A172 (cell line): ENCODE measurements around the gene PRDM16. TPM values are rescaled to one million over a fixed set of nuclear protein-coding genes. Genes with fewer than 3 reads are reported as not detected.
"Not testable (repeated sequence)": the region's sequence is repeated elsewhere in the genome, so short reads cannot be mapped to it uniquely, and the experiment has no call there.

Source experiments
- DNase-seq: peaks from one replicate; pipeline ENCODE4 v3.0.0-alpha.2; 2015; ENCODE audit warnings: low spot score
- total RNA-seq: library from RNA; depleted of rRNA; stranded (reverse); fragments of >200 nt; shearing (Covaris generic); gene quantifications from 2 replicates; pipeline ENCODE4 v1.2.3, GENCODE V29; 2014

The PRDM16 gene
- total RNA-seq, 1 experiment from 2014 or later, result 0.84 TPM

DNA sequence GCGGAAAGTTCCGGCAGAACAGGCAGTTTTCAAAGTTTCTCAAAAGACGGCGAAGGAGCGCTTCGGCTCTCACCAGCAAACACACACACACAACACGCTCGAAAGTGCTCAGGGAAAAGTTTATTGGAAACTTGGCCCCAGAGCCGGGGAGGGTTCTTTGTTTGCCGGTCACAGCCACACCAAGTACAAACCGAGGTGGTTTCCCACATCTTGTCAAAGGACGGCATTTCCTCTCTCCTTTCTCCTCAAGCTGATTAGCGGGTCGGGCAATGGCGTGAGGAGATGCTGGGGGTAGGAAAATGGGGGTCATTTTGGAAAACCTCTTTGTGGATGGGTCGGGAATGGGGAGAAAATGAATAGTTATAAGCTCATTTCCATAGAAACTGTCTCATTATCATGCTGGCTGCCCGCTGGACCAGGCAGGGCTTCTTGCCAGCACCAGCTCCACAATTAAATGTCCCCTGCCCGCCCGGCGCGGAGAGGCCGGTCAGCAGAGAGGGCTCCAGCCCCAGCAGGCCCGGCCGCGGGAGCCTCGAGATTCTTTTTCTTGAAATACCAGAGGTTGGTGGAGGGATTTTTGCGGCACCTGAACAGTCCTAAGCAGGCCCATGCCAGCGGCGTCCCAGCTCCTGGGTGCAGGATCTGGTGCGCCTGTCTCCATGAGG lies 92.3 kb downstream of the PRDM16 start:
- DNase-seq, result no peak

DNA sequence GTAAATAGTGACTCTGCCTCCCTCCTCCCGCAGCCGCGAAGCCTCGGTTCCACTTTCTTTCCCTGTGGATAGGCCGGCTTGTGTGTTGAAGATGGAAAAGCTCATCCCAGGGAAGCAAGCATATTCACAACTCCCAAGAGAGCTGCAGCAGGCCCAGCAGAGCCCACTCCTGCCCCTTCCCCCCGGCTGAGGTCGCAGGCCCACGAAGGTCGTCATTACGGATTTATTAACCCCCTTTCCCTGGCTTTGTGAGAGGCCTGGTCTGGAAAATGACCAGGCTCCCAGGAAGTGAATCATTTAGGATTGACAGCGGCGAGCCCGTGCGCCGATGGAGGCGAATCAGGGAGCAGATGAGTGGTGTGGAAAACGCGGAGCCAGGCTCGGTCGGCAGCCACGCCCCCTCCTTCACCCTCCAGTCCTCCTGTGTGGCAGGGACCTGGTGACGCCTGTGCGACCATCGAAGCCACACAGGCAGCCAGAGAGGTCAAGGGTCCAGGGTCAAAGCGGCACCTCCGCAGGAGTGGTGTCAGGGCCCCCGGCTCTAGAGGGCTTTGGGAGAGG lies 93.4 kb downstream of the PRDM16 start:
- DNase-seq, result peak; percentile 1

DNA sequence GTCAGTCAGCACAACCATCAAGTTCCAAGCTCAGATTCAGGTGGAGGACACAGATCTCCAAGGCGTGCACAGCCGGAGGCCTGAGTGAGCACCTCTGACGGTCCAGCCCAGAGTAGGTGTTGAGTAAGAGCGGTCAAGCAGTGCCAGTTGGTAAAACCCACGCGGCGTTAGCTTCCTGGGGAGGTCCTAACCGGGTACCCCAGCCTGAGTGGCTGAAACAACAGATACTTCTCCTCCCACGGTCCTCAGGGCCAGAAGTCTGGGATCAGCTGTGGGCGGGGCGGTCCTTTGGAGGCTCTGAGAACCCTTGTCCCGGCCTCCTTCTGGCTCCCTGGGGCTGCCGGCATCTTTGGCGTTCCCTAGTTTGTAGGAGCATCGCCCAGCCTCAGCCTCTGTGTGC lies 94.4 kb downstream of the PRDM16 start:
- DNase-seq, result no peak

DNA sequence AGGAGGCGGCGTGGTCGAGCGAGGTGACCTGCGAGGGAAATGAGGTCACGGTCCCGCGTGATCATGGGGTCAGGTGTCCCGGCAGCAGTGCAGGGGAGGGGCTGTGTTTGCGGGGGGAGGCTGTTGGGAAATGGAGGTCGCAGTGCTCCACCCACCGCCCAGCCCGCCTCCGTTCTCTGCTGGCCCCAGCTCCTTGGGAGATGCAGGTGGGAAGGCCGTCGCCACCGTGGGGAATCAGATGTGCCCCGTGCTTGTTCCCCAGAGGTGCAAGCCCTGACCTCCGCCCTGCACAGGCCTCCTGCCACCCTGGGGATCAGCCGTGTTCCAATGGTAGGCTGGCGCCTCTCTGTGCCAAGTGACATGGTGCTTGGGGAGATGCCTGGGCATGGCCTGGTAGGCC lies 95.7 kb downstream of the PRDM16 start:
- no peak for DNase-seq

DNA sequence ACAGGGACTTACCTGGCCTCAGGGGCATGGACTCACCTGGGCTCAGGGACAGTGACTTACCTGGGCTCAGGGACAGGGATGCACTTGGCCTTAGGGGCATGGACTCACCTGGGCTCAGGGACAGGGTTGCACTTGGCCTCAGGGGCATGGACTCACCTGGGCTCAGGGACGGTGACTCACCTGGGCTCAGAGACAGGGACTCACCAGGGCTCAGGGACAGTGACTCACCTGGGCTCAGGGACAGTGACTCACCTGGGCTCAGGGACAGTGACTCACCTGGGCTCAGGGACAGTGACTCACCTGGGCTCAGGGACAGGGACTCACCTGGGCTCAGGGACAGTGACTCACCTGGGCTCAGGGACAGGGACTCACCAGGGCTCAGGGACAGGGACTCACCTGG lies 96.2 kb downstream of the PRDM16 start:
- not testable (repeated sequence) for DNase-seq

DNA sequence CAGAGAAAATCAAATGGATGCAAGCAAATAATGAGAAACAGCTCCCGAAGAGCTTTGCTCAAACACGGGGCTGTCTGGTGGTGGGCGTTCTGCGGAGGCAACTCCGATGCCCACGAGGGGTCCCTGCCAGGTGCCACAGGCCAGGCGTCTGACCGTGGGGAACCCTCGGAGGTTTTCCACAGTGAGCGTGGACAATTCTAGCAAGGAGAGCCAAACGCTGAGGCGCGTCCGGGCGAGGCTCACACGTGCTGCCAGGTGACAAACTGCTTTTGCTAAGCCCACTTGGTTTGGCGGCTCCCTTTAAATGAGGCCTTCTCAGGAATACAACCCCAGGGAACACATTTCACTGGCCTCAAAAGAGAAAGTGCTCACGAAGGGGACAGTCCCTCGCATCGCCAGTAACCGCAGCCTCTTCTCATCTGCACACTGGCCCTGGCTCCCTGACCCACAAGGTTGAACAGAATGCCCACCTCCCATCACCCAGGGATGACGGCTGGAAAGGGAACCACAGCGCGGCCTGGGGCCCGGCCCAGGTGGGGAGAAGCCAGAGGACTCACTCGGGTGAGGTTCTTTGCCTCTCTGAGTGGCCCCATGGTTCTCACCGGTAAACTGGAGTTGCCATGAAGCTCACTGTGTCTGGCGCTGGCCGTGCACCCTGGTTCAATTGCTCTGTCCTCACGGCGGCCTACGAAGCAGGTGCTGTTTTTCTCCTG lies 97.4 kb downstream of the PRDM16 start:
- no peak for DNase-seq

DNA sequence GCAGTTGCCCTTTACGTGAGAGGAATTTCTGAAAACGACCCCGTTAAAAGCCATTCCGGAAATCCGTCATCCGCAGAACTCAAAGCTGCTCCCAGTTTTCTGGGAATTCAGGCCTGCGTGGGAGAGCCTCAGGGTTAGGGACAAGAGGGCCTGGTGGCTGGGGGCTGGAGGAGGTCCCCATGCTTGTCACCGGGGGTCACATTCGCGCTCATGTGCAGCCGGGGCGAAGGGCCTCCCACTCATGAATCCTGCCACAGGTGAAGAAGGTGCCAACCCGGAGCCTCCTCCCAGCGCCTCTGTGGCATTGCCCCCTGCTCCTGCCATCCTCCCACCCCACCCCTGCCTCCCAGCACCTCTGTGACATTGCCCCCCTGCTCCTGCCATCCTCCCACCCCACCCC lies 98.3 kb downstream of the PRDM16 start:
- no peak for DNase-seq

DNA sequence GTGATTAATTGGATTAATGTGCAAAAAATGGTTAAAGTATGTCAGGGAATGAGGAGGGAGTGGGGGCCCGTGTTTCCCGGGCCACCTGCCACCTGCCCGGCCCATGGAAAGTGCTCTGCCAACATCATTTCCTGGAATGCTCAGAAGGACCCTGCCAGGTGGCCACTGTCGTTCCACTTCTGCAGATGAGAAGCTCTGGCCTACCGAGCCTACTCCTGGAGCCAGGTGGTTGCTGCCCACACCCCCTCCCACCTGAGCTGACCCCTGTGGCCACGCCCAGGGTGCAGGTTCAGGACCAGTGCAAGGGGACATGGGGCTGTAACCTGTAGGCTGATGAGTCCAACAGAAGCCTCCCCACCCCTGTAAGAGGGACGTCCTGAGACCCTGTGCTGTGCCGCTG lies 99.7 kb downstream of the PRDM16 start:
- no peak for DNase-seq

DNA sequence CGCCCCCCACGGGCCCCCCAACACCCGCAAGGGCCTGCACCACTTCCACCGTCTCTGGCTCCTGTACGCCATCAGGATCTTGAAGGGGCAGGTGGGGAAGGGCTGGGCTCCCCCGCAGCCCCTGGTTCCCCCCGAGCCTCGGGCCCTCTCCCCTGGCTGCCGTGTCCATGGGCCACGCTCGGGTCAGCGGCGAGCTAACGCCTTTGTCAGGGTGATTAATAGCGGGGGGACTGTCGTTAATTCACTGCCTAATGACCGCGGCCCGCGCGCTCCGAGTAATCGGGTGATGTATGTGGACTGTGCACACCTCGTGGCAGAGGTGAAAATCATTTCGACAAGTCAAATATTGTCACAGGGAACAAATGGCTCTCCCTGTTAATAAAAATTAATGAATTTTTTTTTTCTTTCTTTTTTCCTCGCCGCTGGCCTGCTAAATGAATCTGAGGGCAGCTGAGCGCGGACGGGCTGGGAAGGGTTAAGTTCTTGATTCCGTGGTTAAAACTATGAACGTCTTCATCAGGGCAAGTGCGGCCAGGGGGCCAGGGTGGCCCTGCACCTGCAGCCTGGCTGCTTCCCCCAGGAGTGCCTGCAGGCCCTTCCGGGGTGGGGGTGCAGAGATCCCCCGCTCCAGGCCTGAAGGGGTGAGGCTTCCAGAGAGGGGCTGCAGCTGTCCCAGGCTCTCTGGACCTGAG lies 100.8 kb downstream of the PRDM16 start:
- DNase-seq, result no peak

DNA sequence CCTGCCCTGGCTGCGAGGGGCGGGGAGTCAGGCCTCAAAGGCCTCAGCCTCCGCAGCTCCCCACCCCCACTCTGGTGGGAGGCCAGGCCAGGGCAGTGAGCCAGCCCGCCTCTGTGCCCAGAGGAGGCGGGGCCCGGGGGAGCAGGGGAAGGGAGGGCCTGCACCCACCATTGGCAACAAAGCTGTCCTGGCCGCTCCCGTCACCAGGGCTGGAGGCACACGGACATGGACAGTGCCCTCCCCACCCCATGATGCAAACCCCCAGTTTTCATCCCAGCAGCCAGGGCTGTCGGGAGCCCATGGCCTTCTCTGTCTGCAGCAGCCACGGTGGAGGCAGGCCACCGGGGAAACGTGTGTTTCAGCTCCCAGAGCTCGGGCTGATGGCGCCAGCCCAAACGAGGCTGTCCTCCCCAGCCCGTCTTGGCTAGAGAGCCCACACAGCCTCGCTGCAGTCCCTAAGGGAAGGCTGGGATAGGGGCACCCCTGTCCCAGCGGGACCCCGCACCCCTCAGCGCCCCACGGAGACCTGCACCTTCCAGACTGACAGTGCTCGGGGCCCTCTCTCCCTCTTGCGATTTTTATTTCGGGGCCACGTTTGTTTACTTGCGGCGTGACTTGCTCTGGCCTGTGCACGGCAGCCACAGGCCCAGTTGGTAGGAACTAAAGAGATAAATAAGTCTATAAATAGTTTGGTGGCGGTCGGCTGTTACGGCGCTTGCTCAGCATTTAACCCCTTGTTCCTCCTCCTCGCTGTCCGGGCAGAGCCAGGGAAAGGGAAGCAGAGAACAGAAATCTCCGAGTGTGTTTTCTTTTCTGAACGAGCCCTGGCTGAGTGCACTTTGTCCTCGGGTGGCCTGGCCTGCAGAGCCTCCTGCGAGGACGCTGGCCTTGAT lies 101.8 kb downstream of the PRDM16 start:
- no peak for DNase-seq

DNA sequence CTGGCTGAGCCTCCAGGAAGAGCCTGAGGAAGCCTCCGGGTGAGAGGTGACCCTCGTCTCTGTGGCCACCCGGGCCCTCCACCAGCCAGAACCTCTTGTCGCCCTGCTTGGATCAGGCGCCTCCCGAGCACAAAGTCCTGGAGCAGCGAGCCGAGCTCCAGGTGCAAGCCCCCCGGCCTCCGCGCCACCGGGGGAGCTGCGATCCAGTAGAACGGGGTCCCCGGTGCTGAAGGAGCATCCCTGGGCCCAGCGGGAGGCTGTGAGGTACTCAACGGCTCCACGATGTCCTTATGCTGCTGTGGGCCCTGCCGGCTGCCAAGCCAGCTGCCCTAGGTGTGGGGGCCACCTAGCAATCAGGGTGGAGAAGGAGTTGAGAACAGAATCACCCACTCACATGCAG lies 102.8 kb downstream of the PRDM16 start:
- no peak for DNase-seq

DNA sequence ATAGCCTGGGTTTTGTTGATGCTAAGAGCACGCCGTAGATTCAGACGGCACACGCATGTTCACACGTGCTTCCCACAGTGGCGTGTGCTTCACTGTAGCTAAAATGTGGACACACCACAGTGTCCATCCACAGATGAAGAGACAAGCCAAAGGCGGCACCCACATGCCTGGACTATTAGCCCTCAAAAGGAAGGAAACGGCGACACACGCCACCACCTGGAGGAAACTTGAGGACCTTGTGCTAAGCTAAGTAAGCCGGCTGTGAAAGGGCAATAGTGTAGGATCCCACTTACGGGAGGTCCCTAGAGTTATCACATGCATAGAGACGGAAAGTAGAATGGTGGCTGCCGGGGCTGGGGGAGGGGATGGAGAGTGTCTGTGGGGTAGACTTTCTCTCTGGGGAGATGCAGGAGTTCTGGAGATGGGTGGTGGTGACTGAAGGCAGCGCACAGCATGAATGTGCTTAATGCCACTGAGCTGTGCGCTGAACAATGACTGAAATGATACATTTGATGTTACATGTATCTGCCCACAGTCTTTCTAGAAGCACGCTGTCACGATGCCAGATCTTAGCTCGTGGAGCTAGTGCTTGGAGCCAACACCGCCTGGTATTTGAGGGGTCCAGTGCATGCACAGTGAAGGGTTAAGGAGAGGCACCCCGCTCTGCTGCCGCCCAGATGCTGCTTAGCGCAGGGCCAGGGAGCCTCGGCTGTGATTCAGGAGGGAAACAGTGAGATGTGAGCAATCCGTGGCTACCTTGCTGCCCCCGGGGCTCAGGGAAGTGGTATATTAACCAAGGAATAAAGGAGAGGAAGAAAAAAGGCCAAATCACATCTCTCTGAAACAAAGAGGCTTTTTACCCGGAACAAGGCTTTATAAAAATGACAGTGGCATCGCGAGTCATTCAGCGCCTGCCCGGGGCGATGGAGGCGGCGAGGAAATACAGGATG lies 103.7 kb downstream of the PRDM16 start:
- DNase-seq, result no peak

DNA sequence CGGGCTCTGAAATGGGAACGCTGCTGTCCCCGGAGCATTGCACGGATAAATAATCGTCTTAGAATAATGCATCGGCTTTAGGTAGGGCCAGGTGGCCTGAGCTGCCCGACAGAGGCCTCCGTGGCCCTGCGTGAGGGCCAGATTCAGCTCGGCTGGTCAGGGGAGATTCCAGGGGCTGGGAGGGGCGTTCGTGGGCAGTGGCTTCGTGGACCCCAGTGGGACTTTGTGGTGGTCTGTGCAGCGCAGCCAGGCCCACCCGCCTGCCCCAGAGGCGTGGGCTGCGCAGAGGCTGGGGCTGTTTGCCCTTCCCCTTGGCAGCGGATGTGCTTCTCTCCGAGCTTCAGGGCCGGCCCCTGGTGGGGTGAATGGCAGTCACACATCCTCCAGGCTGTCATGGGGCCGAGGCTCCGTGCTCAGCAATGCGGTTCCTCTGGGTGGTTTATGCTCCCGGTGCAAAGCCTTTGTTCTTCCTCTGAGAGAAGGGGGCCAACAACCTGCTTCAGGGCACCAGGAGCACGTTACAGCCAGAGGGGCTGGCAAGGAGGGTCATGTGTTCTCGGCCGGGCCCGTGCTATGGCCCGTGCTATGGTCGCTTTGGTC lies 104.5 kb downstream of the PRDM16 start:
- no peak for DNase-seq

DNA sequence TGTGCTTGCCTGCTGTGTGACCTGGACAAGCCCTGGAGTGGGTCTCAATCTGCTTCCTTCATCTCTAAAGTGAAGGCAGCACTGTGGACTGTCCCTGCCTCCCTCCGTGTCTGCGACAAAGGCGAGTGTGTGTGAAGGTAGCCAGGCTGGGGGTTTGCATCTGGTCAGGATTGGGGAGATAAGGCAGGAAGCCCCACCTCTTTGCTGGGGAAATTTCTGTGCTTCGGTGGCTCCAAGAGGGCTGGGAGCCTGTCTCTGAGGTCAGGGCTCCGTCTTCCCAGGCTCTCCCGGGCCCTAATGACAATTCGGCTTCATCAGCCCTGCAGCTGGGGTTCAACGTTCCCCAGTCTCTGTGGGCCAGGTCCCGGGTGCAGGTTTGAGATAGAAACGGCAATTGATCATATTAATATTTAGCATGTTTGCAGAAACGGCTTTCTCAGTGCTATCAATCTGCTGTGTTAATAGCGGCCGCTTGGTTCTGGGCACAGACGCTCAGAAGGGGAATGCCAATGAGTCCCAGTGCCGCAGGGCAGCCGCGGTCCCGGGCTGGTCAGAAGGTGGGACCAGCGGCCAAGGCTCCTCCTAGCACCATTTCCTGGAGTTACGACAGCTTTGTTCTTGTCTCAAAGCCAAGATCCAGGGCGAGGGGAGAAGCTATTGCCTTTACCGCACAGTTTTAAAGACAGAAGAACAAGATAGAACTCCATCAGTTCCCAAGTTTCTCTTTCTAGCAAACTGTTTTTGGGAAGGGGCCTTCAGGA lies 105.7 kb downstream of the PRDM16 start:
- peak; percentile 21 for DNase-seq

DNA sequence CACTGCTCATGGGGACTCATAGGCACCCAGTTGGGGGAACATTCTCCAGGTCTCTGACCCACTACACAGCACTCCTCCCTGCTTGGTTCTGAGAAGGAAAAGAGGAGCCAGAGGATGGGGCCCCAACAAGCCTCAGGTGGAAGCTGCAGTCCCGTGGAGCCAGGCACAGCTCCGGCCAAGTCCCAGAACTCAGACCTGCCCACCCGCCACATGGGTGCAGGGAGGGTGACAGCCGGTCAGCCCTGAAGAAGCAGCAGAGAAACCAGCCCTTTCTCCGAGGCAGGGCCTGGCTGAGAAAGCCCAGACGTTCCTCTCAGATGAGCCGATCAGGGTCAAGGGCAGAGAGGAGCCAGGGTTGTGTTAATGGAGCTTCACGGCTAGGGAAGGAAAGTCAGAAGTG lies 106.5 kb downstream of the PRDM16 start:
- no peak for DNase-seq

DNA sequence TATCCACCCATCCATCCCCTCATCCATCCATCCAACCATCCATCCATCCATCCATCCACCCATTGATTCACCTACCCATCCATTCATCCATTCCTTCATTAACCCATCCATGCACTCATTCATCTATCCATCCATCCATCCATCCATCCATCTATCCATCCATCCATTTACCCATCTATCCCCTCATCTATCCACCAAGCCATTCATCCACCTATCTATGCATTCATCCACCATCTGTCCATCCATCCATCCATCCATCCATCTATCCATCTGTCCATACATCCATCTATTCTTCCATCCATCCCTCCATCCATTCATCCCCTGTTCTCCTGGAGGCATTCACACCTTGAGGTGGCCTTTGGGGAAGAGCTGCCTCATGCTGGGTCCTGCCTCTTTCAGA lies 107.0 kb downstream of the PRDM16 start:
- DNase-seq, result no peak

DNA sequence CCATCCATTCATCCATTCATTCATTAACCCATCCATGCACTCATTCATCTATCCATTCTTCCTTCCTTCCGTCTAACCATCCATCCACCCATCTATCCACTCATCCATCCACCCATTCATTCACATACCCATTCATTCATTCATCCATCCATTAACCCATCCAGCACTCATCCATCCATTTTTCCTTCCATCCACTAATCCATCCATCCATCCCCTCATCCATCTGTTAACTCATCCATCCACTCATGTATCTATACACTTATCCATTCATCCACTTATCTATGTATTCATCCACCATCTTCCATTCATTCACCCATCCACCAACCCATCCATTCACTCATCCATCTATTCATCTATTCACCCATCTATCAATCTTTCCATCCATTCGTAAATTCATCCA lies 107.8 kb downstream of the PRDM16 start:
- no peak for DNase-seq

DNA sequence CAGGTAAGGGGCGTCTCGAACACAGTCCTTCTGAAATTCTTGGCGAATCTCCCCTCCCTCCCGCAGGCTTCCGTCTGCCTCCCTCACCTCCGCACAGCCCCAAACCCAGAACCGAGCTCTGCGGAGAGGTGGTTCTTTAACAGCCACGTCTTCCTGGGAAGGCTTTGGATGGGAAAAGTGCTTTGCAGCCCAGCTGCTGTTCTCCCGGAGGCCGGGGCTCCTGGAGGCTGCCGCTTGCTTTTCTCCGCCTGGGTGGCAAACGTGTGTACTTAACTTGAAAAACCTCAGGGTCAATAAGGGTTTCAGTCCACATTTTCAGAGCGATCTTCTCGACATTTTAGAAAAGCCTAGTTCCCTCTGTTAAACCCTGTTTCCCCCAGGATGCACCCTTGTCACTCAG lies 109.3 kb downstream of the PRDM16 start:
- DNase-seq, result no peak

DNA sequence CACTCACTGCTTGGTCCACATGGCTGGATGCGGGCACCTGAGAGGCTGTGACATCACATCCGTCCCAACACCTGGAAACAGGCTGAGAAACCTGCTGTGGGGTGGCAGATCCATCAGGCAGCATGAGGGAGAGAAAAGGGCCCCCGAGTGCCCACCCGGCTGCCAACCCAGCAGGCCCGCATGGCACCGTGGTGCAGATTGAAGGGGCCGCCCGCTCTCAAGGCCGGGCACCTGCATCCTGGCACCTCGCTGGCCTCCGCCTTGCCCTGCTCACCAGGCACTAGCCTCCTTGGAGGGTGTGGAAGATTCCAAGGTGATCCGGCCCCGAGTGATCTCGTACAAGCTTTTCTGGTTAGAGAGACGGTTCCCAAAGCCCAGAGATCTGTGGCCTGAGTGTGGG lies 110.5 kb downstream of the PRDM16 start:
- no peak for DNase-seq
